ENCODE measurements around the gene CNTFR.

- no peak for TF ChIP-seq ATF3 (IDR thresholded peaks at IDR 0.05)
- no peak for TF ChIP-seq RAD21 (IDR thresholded peaks at IDR 0.05)
- TF ChIP-seq REST (IDR thresholded peaks at IDR 0.05), result no peak
- TF ChIP-seq CTCF (IDR thresholded peaks at IDR 0.05; ENCODE audit: low read depth, low read length, missing input control), result no peak
- no peak for TF ChIP-seq YY1 (IDR thresholded peaks at IDR 0.05)
- TF ChIP-seq JUND (IDR thresholded peaks at IDR 0.05), result no peak
- TF ChIP-seq RXRA (IDR thresholded peaks at IDR 0.05), result no peak
- no peak for TF ChIP-seq MAX (IDR thresholded peaks at IDR 0.05)
These were observed 65.2 kb downstream of the CNTFR start for GRCh38 chr9:34524349-34524748.

Data from liver (tissue), 3 donors.